Effector CD8-positive, alpha-beta T cell (primary cell): Measurements from ENCODE around the gene AGBL1.

Experiments
- DNase-seq: peaks from one replicate; lab custom pipeline; 2025; lab: John Stamatoyannopoulos, UW

AGBL1 gene

GRCh38 chr15:86163816-86164215, 84.1 kb downstream of the AGBL1 start:
- no peak for DNase-seq

GRCh38 chr15:86164232-86164898, 84.7 kb downstream of the AGBL1 start:
- DNase-seq = no peak

GRCh38 chr15:86165265-86166211, 85.9 kb downstream of the AGBL1 start:
- DNase-seq = no peak

- no peak for DNase-seq
Observed at GRCh38 chr15:86167841-86168240, 88.2 kb downstream of the AGBL1 start.

GRCh38 chr15:86178845-86179244, 99.2 kb downstream of the AGBL1 start:
- no peak for DNase-seq

GRCh38 chr15:86183596-86184491, 104.2 kb downstream of the AGBL1 start:
- DNase-seq = no peak

GRCh38 chr15:86193716-86194380, 114.2 kb downstream of the AGBL1 start:
- no peak for DNase-seq

GRCh38 chr15:86197770-86198169, 118.1 kb downstream of the AGBL1 start:
- no peak for DNase-seq

- no peak for DNase-seq
Observed at GRCh38 chr15:86199467-86200145, 119.9 kb downstream of the AGBL1 start.

GRCh38 chr15:86201313-86202008, 121.8 kb downstream of the AGBL1 start:
- no peak for DNase-seq

- DNase-seq = no peak
Observed at GRCh38 chr15:86203462-86203861, 123.8 kb downstream of the AGBL1 start.

- no peak for DNase-seq
Observed at GRCh38 chr15:86205096-86205495, 125.4 kb downstream of the AGBL1 start.

- no peak for DNase-seq
Observed at GRCh38 chr15:86213420-86213819, 133.7 kb downstream of the AGBL1 start.

GRCh38 chr15:86213888-86214287, 134.2 kb downstream of the AGBL1 start:
- DNase-seq = no peak

- DNase-seq = no peak
Observed at GRCh38 chr15:86221119-86221518, 141.4 kb downstream of the AGBL1 start.

GRCh38 chr15:86229306-86229705, 149.6 kb downstream of the AGBL1 start:
- no peak for DNase-seq

- no peak for DNase-seq
Observed at GRCh38 chr15:86229936-86230335, 150.3 kb downstream of the AGBL1 start.

- no peak for DNase-seq
Observed at GRCh38 chr15:86231864-86232721, 152.4 kb downstream of the AGBL1 start.

- no peak for DNase-seq
Observed at GRCh38 chr15:86235667-86236066, 156.0 kb downstream of the AGBL1 start.
